Smooth muscle cell of the coronary artery (primary cell): Measurements from ENCODE around the gene GOT2. TPM values are rescaled to one million over a fixed set of nuclear protein-coding genes. Genes with fewer than 3 reads are reported as not detected.

ENCODE experiments used
- total RNA-seq: library from RNA; depleted of rRNA; stranded (reverse); fragments of >200 nt; gene quantifications from 2 replicates; pipeline ENCODE4 v1.2.3, GENCODE V29; 2014; ENCODE audit warnings: low replicate concordance

The GOT2 gene
- 10.6 and 23.1 TPM in 2 replicates for total RNA-seq

GRCh38 chr16:58733671-58734458 is at the start of gene GOT2:
GOT2 (minus strand) TSS chr16:58734316; CDS start chr16:58734228, 88 bp downstream.

GRCh38 chr16:58684354-58685083 is 49.6 kb downstream of the GOT2 start, which contains the start of gene SLC38A7:
SLC38A7 (minus strand) TSS chr16:58684770; CDS start chr16:58680126, 4,644 bp downstream.

Other genes starting within 250 kb of the GOT2 start
- gene NDRG4, start 234.2 kb downstream of the GOT2 start, total RNA-seq: 5.9 and 25.6 TPM in 2 replicates
- 9.5 and 18.1 TPM in 2 replicates for gene SETD6, start 218.8 kb downstream of the GOT2 start, total RNA-seq
- 104 and 118 TPM in 2 replicates for gene CNOT1, start 104.5 kb downstream of the GOT2 start, total RNA-seq
- gene SLC38A7, start 49.5 kb downstream of the GOT2 start, total RNA-seq: 22.6 and 31.9 TPM in 2 replicates